ENCODE measurements around the gene MED26. TPM values are rescaled to one million over a fixed set of nuclear protein-coding genes. Genes with fewer than 3 reads are reported as not detected.
A peak's percentile ranks its signal among the peaks of the same experiment; 100 is the strongest.

The MED26 gene
- total and polyA plus RNA-seq, 2 of the 8 experiments (the other 6 are each of a cell fraction or from before 2014, with no cell fraction given), result 5.3 to 10.7 TPM

GRCh38 chr19:16531380-16531669 is 96.7 kb downstream of the MED26 start:
- Histone ChIP-seq H3K14ac (ENCODE audit: insufficient read length) (no peak overlapping the region), H4K5ac (ENCODE audit: insufficient read length, low read depth, low read length) (no peak overlapping the region), H3K4me1 (replicated peaks in 1 of 4; ENCODE audit: control insufficient read depth in 3 of 4, insufficient read depth in 4 of 4, low read length in 3 of 4) (no peaks in the 10 kb centered on the region), H3K9ac (replicated peaks in 1 of 4; ENCODE audit: extremely low read depth in 1 of 4, low read depth in 3 of 4, low read length in 3 of 4) (no peak overlapping the region), H3K23me2 (ENCODE audit: low read depth, low read length) (no peaks in the 10 kb centered on the region), H3K4me2 (ENCODE audit: insufficient read depth in 1 of 2, low read depth in 2 of 2, low read length in 2 of 2) (no peak overlapping the region), H3K79me1 (ENCODE audit: low read depth, low read length) (peaks cover 6% of the 10 kb centered on the region), H3K27ac (ENCODE audit: low read depth, low read length) (no peak overlapping the region), H2BK20ac (ENCODE audit: low read length) (no peak overlapping the region), H3K36me3 (ENCODE audit: control insufficient read depth in 2 of 4, insufficient read depth in 4 of 4, low read length in 3 of 4) (peaks cover 45 to 83% (median 79%) of the 10 kb centered on the region in 4 experiments), H4K91ac (replicated peaks; ENCODE audit: insufficient read length, low read length) (no peak overlapping the region), H2AK5ac (ENCODE audit: low read depth, low read length) (no peak overlapping the region), H3K4me3 (ENCODE audit: extremely low read depth in 1 of 4, insufficient read depth in 2 of 4, low read depth in 3 of 4, low read length in 4 of 4) (no peak overlapping the region), H2BK15ac (ENCODE audit: low read length) (no peak overlapping the region), H3K56ac (replicated peaks; ENCODE audit: insufficient read length, low read depth, low read length) (no peak overlapping the region), H2BK5ac (ENCODE audit: low read depth, low read length) (no peak overlapping the region), H3K9me3 (ENCODE audit: insufficient read depth in 2 of 2, low read depth in 1 of 2, low read length in 1 of 2) (no peaks in the 10 kb centered on the region), H2AFZ (ENCODE audit: low read length) (no peak overlapping the region), H2BK120ac (replicated peaks; ENCODE audit: low read depth, low read length) (no peak overlapping the region), H3K4ac (replicated peaks; ENCODE audit: insufficient read length, low read depth, low read length) (no peak overlapping the region), H4K20me1 (replicated peaks in 1 of 2; ENCODE audit: control insufficient read depth in 1 of 2, insufficient read depth in 2 of 2, low read length in 2 of 2) (peaks cover 11 to 38% of the 10 kb centered on the region in 2 experiments), H2BK12ac (ENCODE audit: low read depth, low read length) (no peak overlapping the region), H3K23ac (ENCODE audit: insufficient read length) (no peak overlapping the region), H3K18ac (ENCODE audit: extremely low read depth, low read length) (no peak overlapping the region), H3K27me3 (replicated peaks in 1 of 4; ENCODE audit: control insufficient read depth in 3 of 4, extremely low read depth in 1 of 4, insufficient read depth in 3 of 4, low read length in 3 of 4) (no peaks in the 10 kb centered on the region), H4K8ac (ENCODE audit: extremely low read depth, insufficient read depth, low read length) (peak overlapping the region; percentile 57), H3K79me2 (ENCODE audit: control insufficient read depth in 1 of 2, insufficient read depth in 2 of 2, low read length in 2 of 2) (peaks cover 0 to 5% of the 10 kb centered on the region in 2 experiments; a peak in 1 of 4 replicates)
- 92% methylated on average over 12 of the region's 12 CpGs; no CpG with 5 or more reads in 1 of the 2 experiments for WGBS, 2 experiments (ENCODE audit: extremely low coverage in 1 of 2, insufficient coverage in 1 of 2, insufficient read length in 1 of 2, insufficient replicate concordance in 2 of 2, low coverage in 1 of 2, low lambda C conversion rate in 2 of 2, missing lambda C conversion rate in 1 of 2)
- DNase-seq (ENCODE audit: low read depth in 1 of 2, low spot score in 2 of 2), result no peak
- FAIRE-seq, result no peak
- CTCF ChIA-PET (ENCODE audit: partially characterized antibody), result interaction anchor here (2.0 kb wide), 1 partner anchor 16 kb away, joined by 5 read pairs; no protein-coding TSS in a partner anchor
- POLR2A ChIA-PET (ENCODE audit: partially characterized antibody), result interaction anchor here (1.1 to 6.2 kb wide), 2 partner anchors 13 kb away, joined by 3 to 34 read pairs; no protein-coding TSS in a partner anchor

All from H1 (cell line).